A549 treated with RU486 at 1 μM for 4 hours (cell line): ENCODE results near the gene SLC27A5. TPM values are rescaled to one million over a fixed set of nuclear protein-coding genes. Genes with fewer than 3 reads are reported as not detected.

Experiments
- total RNA-seq: library from RNA; stranded (reverse); fragments of 200-300 nt; extraction: Qiagen RNA extraction; gene quantifications from 5 replicates; pipeline ENCODE4 v1.2.3, GENCODE V29; 2022; ENCODE audit warnings: low read depth

The SLC27A5 gene, protein sequence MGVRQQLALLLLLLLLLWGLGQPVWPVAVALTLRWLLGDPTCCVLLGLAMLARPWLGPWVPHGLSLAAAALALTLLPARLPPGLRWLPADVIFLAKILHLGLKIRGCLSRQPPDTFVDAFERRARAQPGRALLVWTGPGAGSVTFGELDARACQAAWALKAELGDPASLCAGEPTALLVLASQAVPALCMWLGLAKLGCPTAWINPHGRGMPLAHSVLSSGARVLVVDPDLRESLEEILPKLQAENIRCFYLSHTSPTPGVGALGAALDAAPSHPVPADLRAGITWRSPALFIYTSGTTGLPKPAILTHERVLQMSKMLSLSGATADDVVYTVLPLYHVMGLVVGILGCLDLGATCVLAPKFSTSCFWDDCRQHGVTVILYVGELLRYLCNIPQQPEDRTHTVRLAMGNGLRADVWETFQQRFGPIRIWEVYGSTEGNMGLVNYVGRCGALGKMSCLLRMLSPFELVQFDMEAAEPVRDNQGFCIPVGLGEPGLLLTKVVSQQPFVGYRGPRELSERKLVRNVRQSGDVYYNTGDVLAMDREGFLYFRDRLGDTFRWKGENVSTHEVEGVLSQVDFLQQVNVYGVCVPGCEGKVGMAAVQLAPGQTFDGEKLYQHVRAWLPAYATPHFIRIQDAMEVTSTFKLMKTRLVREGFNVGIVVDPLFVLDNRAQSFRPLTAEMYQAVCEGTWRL
- 20.2 to 31.0 TPM (median 29.2 TPM) in 5 replicates for total RNA-seq

DNA sequence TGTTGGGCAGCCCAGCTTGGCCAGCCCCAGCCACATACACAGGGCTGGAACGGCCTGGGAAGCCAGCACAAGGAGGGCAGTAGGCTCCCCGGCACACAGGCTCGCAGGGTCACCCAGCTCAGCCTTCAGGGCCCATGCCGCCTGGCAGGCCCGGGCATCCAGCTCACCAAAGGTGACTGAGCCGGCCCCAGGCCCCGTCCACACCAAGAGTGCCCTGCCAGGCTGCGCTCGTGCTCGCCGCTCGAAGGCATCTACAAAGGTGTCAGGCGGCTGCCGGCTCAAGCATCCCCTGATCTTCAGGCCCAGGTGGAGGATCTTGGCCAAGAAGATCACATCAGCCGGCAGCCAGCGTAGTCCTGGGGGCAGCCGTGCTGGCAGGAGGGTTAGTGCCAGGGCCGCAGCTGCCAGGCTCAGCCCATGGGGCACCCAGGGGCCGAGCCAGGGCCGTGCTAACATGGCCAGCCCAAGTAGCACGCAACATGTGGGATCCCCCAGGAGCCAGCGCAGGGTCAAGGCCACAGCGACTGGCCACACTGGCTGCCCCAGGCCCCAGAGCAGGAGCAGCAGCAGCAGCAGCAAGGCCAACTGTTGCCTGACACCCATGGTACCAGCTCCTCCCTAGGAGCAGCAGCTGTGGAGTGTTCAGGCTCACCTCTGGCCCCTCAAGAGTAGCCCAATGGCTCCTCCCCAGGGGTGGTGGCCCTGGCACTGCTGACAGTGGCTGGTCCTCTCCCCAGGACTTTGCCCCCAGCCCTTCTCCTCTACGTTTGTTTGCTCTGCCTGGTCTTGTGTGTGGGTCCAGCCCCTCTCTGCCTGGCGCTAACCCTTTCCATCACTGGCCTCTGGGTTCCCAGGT, at the start of gene SLC27A5:
Gene SLC27A5, minus strand, starts transcription at position 640 of the 856 bp plus-strand sequence. Its CDS starts 37 bp downstream, at position 603.

DNA sequence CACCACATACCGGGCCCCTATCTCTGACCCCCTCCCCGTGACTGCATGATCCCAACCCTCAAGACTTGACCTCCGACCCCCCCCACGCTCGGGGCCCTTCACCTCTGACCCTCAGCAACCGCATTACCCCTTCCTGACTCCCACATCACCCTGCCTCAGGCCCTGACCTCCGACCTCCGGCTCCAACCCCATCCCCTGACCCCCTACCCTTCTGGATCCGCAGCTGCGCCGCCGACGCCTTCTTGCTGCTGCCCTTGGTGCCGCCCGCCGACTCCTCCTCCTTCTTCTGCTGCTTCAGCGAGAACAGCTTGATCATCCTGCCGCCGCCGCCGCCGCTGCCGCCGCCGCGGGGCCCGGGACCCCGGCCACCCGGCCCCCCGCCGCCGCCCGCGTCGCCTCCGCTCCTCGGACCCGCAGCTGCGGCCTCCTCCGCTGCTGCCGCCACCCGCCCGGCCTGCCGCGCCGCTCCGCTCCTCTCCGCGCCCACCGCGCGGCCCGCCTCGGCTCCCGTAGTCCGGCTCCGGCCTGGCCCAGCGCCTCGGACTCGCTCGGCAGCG, 46.4 kb upstream of the SLC27A5 start, which contains the start of gene UBE2M:
Gene UBE2M, minus strand, starts transcription at position 546 of the 557 bp plus-strand sequence. Its CDS starts 230 bp downstream, at position 316.

DNA sequence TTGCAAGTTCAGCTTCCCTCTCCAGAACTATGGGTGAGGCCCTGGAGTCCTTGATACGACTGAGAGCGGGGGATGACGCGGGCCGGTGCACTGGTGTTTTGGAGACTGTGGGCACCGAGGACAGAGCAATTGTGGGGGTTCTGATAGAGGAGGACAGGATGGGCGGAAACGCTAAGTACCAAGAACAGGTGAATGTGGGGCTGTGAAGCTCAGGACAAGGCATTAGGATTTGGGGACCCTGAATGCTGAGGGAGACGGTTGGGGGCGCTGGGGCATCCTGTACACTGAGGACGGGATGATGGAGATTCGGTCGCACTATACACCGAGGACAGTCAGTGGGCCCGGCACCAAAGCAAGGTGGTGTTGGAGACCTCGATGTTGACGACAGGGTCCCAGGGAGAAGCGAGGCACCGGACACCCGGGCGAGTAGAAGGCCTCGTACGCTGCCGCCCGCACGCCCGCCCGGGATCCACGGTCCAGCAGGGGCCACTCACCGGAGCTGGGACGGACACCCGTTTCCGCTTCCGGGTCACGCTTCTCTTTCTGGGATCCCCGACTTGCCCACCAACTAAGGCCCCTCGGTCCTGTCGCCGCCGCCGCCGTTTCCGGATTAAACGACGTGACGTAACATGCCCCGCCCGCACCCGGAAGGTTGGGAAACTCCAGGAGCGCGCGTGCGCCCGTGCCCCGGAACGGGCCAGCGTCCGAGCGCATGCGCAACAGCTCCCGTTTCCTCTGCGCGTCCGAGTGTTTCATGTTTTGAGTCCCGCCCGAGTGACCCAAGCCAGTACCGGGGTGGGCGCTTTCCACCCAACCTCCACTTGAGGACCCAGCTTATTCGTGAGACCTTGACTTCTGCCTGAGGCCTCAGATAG, 42.9 kb upstream of the SLC27A5 start, which contains the start of gene CHMP2A:
Gene CHMP2A, minus strand, starts transcription at position 612 of the 875 bp plus-strand sequence. CDS start 893 bp downstream, outside the sequence.

DNA sequence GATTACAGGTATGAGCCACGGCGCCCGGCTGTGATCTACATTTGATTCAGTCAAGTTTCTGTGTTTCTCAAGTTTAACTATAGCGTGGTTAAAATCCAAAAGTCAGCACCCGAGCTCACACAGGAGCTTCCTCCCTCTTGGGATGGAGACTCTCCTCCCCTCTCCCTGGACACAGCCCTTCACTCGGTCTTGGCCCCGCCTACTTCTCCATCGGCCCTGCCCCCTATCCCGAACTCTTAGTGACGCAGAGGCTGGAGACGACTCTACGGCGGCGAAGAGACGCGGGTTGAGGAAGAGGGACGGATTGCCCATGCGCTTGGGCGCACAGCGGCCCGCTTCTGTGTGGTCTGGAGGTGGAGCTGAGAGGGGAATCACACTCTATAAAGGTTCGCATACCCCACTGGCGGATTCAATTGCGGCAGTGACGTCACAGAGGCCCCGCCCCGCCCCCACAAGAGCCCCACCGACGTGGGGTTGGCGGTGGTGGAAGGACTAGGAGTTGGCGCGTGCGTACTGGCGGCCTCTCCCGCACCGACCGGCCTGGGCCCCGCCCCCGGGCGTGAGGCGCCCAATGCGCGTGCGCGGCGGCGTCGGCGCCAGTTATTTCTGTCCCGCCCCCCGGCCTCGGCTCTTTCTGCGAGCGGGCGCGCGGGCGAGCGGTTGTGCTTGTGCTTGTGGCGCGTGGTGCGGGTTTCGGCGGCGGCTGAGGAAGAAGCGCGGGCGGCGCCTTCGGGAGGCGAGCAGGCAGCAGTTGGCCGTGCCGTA, 32.2 kb upstream of the SLC27A5 start, which contains the start of gene TRIM28:
Gene TRIM28, plus strand, starts transcription at position 239 of the 765 bp plus-strand sequence. CDS start 694 bp downstream, outside the sequence.

DNA sequence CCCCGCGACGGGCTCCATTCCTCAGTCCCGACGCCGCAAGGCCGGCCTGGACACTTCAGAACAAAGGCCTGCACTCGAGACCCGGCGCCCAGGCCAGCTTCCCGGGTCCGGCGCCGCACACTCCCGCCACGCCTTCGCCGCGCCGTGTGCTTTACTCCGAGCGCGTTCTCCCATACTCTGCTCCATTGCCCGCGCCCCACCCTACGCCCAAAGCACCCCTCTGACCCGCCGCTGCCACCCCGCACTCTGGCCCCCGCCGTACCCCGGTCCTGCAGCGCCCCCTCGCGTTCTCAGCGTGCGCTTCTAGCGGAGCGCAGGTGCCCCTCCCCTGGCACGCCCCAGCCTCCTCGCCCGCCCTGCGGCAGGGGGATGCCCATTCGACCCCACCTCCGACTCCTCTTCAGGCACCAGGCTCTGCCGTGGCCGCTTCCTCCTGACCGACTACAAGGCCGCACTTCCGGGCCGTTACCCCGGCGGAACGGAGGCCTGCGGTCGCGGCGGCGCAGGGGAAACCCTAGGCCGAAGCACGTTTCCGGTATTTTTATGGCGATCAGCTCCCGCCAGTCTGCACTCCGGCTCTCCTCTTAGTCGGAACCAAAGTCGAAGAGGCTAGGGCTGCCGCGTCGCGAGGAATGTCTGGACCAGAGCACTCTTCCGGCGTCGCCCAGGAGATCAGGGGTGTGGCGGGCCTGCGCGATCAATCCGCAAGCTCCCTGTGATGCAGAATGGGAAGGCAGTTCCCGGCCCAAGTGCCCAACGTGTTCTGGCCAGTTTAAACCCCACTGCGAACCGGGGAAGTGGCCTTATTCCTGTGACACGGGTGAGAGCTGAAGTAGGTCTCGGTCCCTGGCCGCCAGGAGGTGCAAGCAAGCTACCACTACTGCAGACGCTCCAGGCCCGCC, 7.8 kb upstream of the SLC27A5 start, which contains the start of gene ZBTB45:
Gene ZBTB45, minus strand, starts transcription at position 456 of the 902 bp plus-strand sequence. CDS start 2,137 bp downstream, outside the sequence.

DNA sequence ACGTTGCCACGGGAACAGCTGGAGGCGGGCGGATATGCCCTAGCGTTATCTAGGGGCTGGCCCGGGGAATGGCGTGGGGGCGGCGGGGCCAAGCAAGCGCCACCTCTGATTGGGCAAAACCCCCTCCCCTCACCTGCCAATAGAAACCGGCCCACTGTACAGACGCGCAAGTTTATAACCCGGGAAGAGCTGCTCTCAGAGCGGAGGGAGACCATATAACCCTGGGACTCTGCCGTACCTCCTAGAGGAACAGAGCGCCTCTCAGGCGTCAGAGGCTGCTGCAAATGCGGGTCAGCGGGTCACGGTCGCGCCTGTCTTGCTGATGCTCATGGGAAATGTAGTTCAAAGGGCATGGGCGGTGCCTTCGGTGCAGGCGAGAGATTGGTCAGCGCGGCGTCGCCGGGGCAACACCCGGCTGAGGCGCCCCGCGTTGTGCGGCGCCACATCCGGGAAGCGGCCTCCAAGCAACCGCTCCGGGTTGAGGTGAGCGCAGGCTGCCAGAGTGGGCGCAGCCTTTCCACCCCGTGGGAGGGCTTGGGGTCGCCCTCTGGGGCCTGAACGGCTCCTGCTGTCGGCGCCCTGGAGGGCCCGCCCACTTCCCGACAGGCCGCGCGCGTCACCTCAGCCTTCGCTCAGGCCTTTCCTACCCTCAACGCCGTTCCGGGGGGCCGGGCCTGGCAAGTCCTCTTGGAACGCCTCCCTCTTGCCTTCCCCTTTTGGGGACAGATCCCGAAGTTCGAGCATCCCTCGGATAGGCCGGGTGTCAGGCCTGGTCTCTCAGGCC, 35.9 kb downstream of the SLC27A5 start, which contains the start of gene ZNF446:
Gene ZNF446, plus strand, starts transcription at position 639 of the 784 bp plus-strand sequence. CDS start 867 bp downstream, outside the sequence.

DNA sequence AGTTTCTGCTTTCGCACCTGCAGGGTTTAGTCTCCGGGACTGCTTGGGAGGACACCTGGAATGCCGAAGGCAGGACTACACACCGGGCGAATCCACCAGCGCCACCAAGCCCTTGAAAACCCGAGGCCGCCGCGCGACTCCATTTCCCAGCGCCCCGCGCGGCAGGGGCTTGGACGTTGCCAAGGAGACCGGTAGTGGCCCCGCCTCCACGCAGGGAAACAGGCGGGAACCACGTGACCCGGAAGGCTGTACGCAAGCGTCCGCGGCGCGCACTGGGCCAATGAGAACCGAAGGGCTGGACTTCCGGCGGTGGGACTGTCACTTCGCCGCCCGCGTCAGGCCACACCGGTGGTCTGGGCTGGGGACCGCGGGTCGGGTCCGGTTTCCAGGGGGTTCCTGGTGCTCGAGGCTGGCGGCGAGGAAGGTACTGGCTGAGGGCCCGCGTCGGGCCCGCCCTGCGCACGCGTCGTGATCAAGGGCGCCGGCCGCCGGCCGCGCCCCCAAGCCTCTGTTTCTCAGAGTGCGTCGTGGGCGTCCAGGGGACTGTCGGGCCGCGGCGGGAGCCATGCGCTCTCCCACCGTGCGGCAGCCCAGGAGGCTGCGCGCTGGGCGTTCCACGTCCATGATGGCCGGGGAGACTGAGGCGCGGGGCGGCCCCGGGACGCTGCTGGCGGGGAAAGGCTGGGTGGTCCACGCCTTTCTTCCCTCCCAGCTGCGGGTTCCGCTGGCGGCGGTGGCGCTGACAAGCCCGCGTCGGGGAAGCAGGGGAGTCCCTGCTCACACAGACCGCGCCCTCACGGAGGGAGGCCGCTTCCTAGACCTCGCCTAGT, 44.8 kb downstream of the SLC27A5 start, which contains the start of gene ZNF324:
Gene ZNF324, plus strand, starts transcription at position 321 of the 830 bp plus-strand sequence. CDS start 2,106 bp downstream, outside the sequence.

DNA sequence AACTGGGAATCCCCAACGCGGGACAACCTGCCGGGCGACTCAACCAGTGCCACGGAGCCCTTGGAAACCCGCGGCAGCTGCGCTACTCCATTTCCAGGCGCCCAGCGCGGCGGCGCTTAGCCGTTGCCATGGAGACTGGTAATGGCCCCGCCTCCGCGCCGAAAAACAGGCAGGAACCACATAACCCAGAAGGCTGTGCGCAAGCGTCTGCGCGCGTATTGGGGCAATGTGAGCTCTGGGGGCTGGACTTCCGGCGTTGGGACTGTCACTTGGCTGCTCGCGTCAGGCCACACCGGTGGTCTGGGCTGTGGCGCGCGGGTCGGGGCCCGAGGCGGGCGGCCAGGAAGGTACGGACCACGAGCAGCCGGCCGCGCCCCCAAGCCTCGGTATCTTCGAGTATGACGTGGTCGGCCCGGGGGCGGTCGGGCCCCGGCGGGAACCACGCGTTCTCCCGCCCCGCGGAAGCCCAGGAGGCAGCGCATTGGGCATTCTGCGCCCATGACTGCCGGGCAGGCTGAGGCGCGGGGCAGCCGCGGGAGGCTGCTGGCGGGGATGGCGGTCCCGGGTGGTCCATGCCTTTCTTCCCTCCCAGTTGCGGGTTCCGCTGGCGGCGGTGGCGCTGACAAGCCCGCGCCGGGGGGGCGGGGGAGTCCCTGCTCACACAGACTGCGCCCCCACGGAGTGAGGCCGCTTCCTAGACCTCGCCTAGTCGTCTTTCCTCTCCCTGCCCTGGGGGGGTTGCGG, 60.3 kb downstream of the SLC27A5 start, which contains the start of gene ZNF324B:
Gene ZNF324B, plus strand, starts transcription at position 265 of the 744 bp plus-strand sequence. CDS start 2,080 bp downstream, outside the sequence.

Other genes starting within 250 kb of the SLC27A5 start
- 0.92 to 1.4 TPM (median 1.2 TPM) in 5 replicates for gene ZNF8, start 233.0 kb downstream of the SLC27A5 start, total RNA-seq
- gene ERVK3-1, start 206.6 kb downstream of the SLC27A5 start, total RNA-seq = 89.1 to 120 TPM (median 93.3 TPM) in 5 replicates
- 2.4 to 3.0 TPM (median 2.6 TPM) in 5 replicates for gene ZSCAN22, start 185.0 kb downstream of the SLC27A5 start, total RNA-seq
- gene A1BG, start 158.5 kb downstream of the SLC27A5 start, total RNA-seq = 8.1 to 17.1 TPM (median 13.2 TPM) in 5 replicates
- gene ZNF497, start 149.2 kb downstream of the SLC27A5 start, total RNA-seq = 0.80 to 1.8 TPM (median 1.5 TPM) in 5 replicates
- gene ZNF837, start 131.0 kb downstream of the SLC27A5 start, total RNA-seq = 0.79 to 1.8 TPM (median 1.5 TPM) in 5 replicates
- gene RPS5, start 124.7 kb downstream of the SLC27A5 start, total RNA-seq = 2,154 to 2,606 TPM (median 2,462 TPM) in 5 replicates
- gene RNF225, start 116.3 kb downstream of the SLC27A5 start, total RNA-seq = 0.23 to 0.63 TPM (median 0.27 TPM) in 3 of 5 replicates, not detected in the others
- gene ZNF584, start 103.3 kb downstream of the SLC27A5 start, total RNA-seq = 17.9 to 21.0 TPM (median 19.6 TPM) in 5 replicates
- 0.09 to 0.16 TPM (median 0.12 TPM) in 4 of 5 replicates, not detected in the other for gene ZNF132, start 71.8 kb downstream of the SLC27A5 start, total RNA-seq
- gene ZNF324B, start 60.4 kb downstream of the SLC27A5 start, total RNA-seq = 5.4 to 7.6 TPM (median 6.7 TPM) in 5 replicates
- gene ZNF324, start 44.9 kb downstream of the SLC27A5 start, total RNA-seq = 8.5 to 10.1 TPM (median 9.6 TPM) in 5 replicates
- 10.8 to 14.0 TPM (median 11.5 TPM) in 5 replicates for gene ZNF446, start 35.6 kb downstream of the SLC27A5 start, total RNA-seq
- 11.1 to 21.2 TPM (median 17.9 TPM) in 5 replicates for gene ZBTB45, start 7.8 kb upstream of the SLC27A5 start, total RNA-seq
- gene TRIM28, start 32.1 kb upstream of the SLC27A5 start, total RNA-seq = 618 to 908 TPM (median 657 TPM) in 5 replicates
- gene CHMP2A, start 43.1 kb upstream of the SLC27A5 start, total RNA-seq = 187 to 221 TPM (median 197 TPM) in 5 replicates
- 139 to 187 TPM (median 143 TPM) in 5 replicates for gene UBE2M, start 46.6 kb upstream of the SLC27A5 start, total RNA-seq
- 9.0 to 18.1 TPM (median 14.8 TPM) in 5 replicates for gene MZF1, start 61.3 kb upstream of the SLC27A5 start, total RNA-seq